ENCODE measurements around the gene TEC.

- TF ChIP-seq CTCF (IDR thresholded peaks at IDR 0.05) (no peak), USF2 (IDR thresholded peaks at IDR 0.05; ENCODE audit: borderline replicate concordance, low read depth, low read length) (no peak), TCF12 (IDR thresholded peaks at IDR 0.05) (no peak), EP300 (IDR thresholded peaks at IDR 0.05; ENCODE audit: borderline replicate concordance in 1 of 2, low read depth in 1 of 2, low read length in 1 of 2) (no peak), FOXJ3 (CRISPR knock-in tag; IDR thresholded peaks at IDR 0.05) (no peak), RCOR1 (IDR thresholded peaks at IDR 0.05; ENCODE audit: low read length) (no peak), MXI1 (IDR thresholded peaks at IDR 0.05; ENCODE audit: low read depth, low read length) (no peak)
These were observed 84.8 kb downstream of the TEC start for GRCh38 chr4:48184882-48185281.

All from SK-N-SH (cell line).